Mammary epithelial cell (primary cell): ENCODE results near the gene MEI1.

Experiments
- CTCF ChIP-seq, 2 donors: IDR thresholded peaks in 1 of 2; conservative IDR thresholded peaks in 1 of 2; 2 replicates each; pipeline ENCODE4 v1.5.1; 2011 to 2012; ENCODE audit warnings: inconsistent platforms in 2 of 2, low read length in 2 of 2, mild to moderate bottlenecking in 2 of 2, control low read depth in 1 of 2, low read depth in 1 of 2; ENCODE audit not compliant: insufficient read depth in 1 of 2; ENCODE audit errors: extremely low read depth in 1 of 2
- EZH2 ChIP-seq: IDR thresholded peaks from 2 replicates; pipeline ENCODE4 v1.6.1; 2012; ENCODE audit warnings: low read length, inconsistent platforms, borderline replicate concordance

- TF ChIP-seq EZH2, result no peak
- no peak for TF ChIP-seq CTCF (conservative IDR thresholded peaks at IDR 0.05 in 1 of 2, IDR thresholded peaks at IDR 0.05 in 1 of 2; ENCODE audit: extremely low read depth in 1 of 2, insufficient read depth in 1 of 2, low read depth in 1 of 2, low read length in 2 of 2)
Measured at GRCh38 chr22:41687901-41688364, 11.4 kb upstream of the MEI1 start.
